Activated CD4-positive, alpha-beta T cell treated with anti-CD3 and anti-CD28 coated beads, Interleukin-10, Interleukin-2, amounts not matched to agents 100 ng/mL and 50 ng/mL, durations not matched to agents 16 hours and 8 hours (primary cell): ENCODE data around the gene BORCS8.
"Not testable (repeated sequence)": the region's sequence is repeated elsewhere in the genome, so short reads cannot be mapped to it uniquely, and the experiment has no call there.

Experiments
- DNase-seq: peaks from one replicate; pipeline ENCODE4 v3.0.0-alpha.2; 2020

Gene BORCS8

GRCh38 chr19:19147344-19147743 lies 44.6 kb downstream of the BORCS8 start:
- DNase-seq: no peak

GRCh38 chr19:19146865-19147264 lies 45.1 kb downstream of the BORCS8 start:
- no peak for DNase-seq

- peak; percentile 86 for DNase-seq
Observed at GRCh38 chr19:19145684-19146608, 46.0 kb downstream of the BORCS8 start.

- no peak for DNase-seq
Observed at GRCh38 chr19:19145281-19145680, 46.7 kb downstream of the BORCS8 start.

- no peak for DNase-seq
Observed at GRCh38 chr19:19142347-19142746, 49.6 kb downstream of the BORCS8 start.

GRCh38 chr19:19140476-19140875 lies 51.5 kb downstream of the BORCS8 start:
- no peak for DNase-seq

GRCh38 chr19:19139876-19140229 lies 52.1 kb downstream of the BORCS8 start:
- DNase-seq: no peak

- DNase-seq: peak; percentile 99
Observed at GRCh38 chr19:19138109-19138981, 53.6 kb downstream of the BORCS8 start, which contains the start of gene TMEM161A. TSS of gene TMEM161A (minus strand) at chr19:19138478. CDS start at chr19:19138428, 50 bp downstream.

GRCh38 chr19:19137556-19138108 lies 54.3 kb downstream of the BORCS8 start:
- DNase-seq: no peak

GRCh38 chr19:19135713-19136112 lies 56.2 kb downstream of the BORCS8 start:
- DNase-seq: not testable (repeated sequence)

- peak; percentile 19 for DNase-seq
Observed at GRCh38 chr19:19134687-19135158, 57.2 kb downstream of the BORCS8 start.

- no peak for DNase-seq
Observed at GRCh38 chr19:19133985-19134384, 58.0 kb downstream of the BORCS8 start.

- DNase-seq: no peak
Observed at GRCh38 chr19:19132912-19133311, 59.0 kb downstream of the BORCS8 start.

GRCh38 chr19:19131989-19132388 lies 60.0 kb downstream of the BORCS8 start:
- DNase-seq: no peak
